Measurements from ENCODE around the gene CAPG. TPM values are rescaled to one million over a fixed set of nuclear protein-coding genes. Genes with fewer than 3 reads are reported as not detected.

Gene CAPG
- total RNA-seq, 1 donor from 2014 or later: 179 TPM

GRCh38 chr2:85377083-85377482, 33.1 kb downstream of the CAPG start:
- TF ChIP-seq CTCF (IDR thresholded peaks at IDR 0.05): no peak
- Histone ChIP-seq H3K27ac (no peak overlapping the region), H3K4me3 (no peak overlapping the region), H3K9me3 (no peaks in the 10 kb centered on the region), H3K36me3 (peaks cover 46 to 66% of the 10 kb centered on the region in 2 donors), H3K27me3 (no peaks in the 10 kb centered on the region), H3K4me1 (no peaks in the 10 kb centered on the region)
- DNase-seq (ENCODE audit: low spot score in 2 of 2): no peak
- intact Hi-C loops (cut with DNase I): no loop called here

- Histone ChIP-seq H3K27ac (no peak overlapping the region), H3K27me3 (no peaks in the 10 kb centered on the region), H3K4me3 (no peak overlapping the region), H3K36me3 (peaks cover 46 to 69% of the 10 kb centered on the region in 2 donors), H3K4me1 (no peaks in the 10 kb centered on the region), H3K9me3 (no peaks in the 10 kb centered on the region)
- no peak for DNase-seq (ENCODE audit: low spot score in 2 of 2)
- intact Hi-C loops (cut with DNase I): no loop called here
- TF ChIP-seq CTCF (IDR thresholded peaks at IDR 0.05): no peak
Observed at GRCh38 chr2:85376291-85377065, 33.7 kb downstream of the CAPG start.

- no peak overlapping the region for H3K4me3 ChIP-seq
- DNase-seq (ENCODE audit: low spot score in 2 of 2): no peak
- no peak for TF ChIP-seq CTCF (IDR thresholded peaks at IDR 0.05)
- intact Hi-C loops (cut with DNase I): no loop called here
- no peaks in the 10 kb centered on the region for H3K27me3 ChIP-seq
- H3K9me3 ChIP-seq: no peaks in the 10 kb centered on the region
- peaks cover 5 to 40% of the 10 kb centered on the region in 2 donors for H3K36me3 ChIP-seq
- H3K4me1 ChIP-seq: no peaks in the 10 kb centered on the region
- no peak overlapping the region for H3K27ac ChIP-seq
Observed at GRCh38 chr2:85371045-85371444, 39.1 kb downstream of the CAPG start.

- Histone ChIP-seq H3K4me3 (no peak overlapping the region), H3K9me3 (no peaks in the 10 kb centered on the region), H3K4me1 (no peaks in the 10 kb centered on the region), H3K27ac (no peak overlapping the region), H3K36me3 (peaks cover 0 to 35% of the 10 kb centered on the region in 2 donors), H3K27me3 (no peaks in the 10 kb centered on the region)
- no peak for TF ChIP-seq CTCF (IDR thresholded peaks at IDR 0.05)
- intact Hi-C loops (cut with DNase I): no loop called here
- no peak for DNase-seq (ENCODE audit: low spot score in 2 of 2)
Observed at GRCh38 chr2:85369500-85369899, 40.7 kb downstream of the CAPG start.

GRCh38 chr2:85368921-85369320, 41.2 kb downstream of the CAPG start:
- H3K4me1 ChIP-seq: no peaks in the 10 kb centered on the region
- H3K9me3 ChIP-seq: no peaks in the 10 kb centered on the region
- H3K36me3 ChIP-seq: peaks cover 0 to 29% of the 10 kb centered on the region in 2 donors
- intact Hi-C loops (cut with DNase I): no loop called here
- TF ChIP-seq CTCF (IDR thresholded peaks at IDR 0.05): no peak
- no peak overlapping the region for H3K4me3 ChIP-seq
- no peaks in the 10 kb centered on the region for H3K27me3 ChIP-seq
- H3K27ac ChIP-seq: no peak overlapping the region
- no peak for DNase-seq (ENCODE audit: low spot score in 2 of 2)
